ENCODE measurements around the gene HNRNPA0.

The HNRNPA0 gene

DNA sequence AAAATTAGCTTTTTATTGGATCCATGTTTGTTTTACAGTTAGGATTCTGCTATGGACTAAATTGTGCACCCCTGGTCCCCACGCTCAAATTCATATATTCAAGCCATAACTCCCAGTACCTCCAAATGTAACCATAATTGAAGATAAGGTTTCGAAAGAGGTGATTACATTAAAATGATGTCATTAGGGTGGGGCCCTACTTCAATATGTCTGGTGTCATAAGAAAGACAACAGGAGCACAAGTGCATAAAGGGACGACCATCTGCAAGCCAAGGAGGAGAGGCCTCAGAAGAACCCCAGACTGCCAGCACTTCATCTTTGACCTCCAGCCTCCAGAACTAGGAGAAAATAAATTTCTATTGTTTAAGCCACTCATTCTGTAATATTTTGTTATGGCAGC is 7.4 kb upstream of the HNRNPA0 start:
- TF ChIP-seq, protein P1, sequence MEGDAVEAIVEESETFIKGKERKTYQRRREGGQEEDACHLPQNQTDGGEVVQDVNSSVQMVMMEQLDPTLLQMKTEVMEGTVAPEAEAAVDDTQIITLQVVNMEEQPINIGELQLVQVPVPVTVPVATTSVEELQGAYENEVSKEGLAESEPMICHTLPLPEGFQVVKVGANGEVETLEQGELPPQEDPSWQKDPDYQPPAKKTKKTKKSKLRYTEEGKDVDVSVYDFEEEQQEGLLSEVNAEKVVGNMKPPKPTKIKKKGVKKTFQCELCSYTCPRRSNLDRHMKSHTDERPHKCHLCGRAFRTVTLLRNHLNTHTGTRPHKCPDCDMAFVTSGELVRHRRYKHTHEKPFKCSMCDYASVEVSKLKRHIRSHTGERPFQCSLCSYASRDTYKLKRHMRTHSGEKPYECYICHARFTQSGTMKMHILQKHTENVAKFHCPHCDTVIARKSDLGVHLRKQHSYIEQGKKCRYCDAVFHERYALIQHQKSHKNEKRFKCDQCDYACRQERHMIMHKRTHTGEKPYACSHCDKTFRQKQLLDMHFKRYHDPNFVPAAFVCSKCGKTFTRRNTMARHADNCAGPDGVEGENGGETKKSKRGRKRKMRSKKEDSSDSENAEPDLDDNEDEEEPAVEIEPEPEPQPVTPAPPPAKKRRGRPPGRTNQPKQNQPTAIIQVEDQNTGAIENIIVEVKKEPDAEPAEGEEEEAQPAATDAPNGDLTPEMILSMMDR (conservative IDR thresholded peaks at IDR 0.05; ENCODE audit: control insufficient read depth, insufficient read depth, low read depth, low read length), result no peak
- peak; percentile 14 for DNase-seq (ENCODE audit: low read depth)

DNA sequence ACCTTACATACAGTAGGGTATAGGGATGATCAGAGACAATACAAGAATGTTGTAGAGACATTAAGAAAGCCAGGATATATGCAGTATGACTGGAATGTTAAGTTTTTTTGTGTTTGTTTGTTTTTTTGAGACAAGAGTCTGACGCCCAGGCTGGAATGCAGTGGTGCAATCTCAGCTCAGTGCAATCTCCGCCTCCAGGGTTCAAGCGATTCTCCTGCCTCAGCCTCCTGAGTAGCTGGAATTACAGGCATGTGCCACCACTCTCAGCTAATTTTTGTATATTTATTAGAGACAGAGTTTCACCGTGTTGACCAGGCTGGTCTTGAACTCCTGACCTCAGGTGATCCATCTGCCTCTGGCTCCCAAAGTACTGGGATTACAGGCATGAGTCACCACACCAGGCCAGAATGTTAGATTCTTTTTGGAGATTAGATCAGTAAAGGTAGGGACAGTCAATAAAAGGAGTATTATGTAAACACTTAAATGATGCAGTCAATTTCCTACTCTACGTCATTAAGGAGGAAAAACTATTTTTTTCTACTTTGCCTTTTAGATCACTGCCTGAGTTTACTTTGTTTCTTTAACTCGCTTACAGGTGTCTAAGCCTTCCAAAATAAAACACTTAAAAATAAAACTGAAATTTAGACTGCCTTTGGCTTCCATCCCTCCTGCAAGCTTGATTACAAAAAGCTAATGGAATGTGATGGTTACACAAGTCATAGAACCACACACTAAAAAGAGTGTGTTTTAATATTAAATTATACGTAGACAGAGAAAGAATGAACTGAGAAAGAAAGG is 6.8 kb upstream of the HNRNPA0 start:
- TF ChIP-seq, protein P1 (conservative IDR thresholded peaks at IDR 0.05; ENCODE audit: control insufficient read depth, insufficient read depth, low read depth, low read length), result no peak
- no peak for DNase-seq (ENCODE audit: low read depth)
- H3K4me3 ChIP-seq (ENCODE audit: control insufficient read depth, low read depth, low read length), result no peak overlapping the region

More for the DNA sequence above, 7.4 kb upstream of the HNRNPA0 start:
- no peak overlapping the region for H3K4me3 ChIP-seq (ENCODE audit: control insufficient read depth, low read depth, low read length)

DNA sequence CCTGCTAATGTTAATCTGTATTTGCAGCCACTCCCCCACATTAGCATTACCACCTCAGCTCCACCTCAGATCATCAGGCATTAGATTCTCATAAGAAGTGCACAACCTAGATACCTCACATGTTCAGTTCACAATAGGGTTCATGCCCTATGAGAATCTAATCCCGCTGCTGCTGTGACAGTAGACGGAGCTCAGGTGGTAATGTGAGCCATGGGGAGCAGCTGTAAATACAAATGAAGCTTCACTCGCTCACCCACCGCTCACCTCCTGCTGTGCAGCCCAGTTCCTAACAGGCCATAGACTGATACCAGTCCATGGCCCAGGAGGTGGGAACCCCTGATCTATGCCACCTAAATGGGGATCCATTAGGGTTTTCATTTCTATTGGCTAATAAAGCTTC is 6.1 kb upstream of the HNRNPA0 start:
- H3K4me3 ChIP-seq (ENCODE audit: control insufficient read depth, low read depth, low read length), result no peak overlapping the region

DNA sequence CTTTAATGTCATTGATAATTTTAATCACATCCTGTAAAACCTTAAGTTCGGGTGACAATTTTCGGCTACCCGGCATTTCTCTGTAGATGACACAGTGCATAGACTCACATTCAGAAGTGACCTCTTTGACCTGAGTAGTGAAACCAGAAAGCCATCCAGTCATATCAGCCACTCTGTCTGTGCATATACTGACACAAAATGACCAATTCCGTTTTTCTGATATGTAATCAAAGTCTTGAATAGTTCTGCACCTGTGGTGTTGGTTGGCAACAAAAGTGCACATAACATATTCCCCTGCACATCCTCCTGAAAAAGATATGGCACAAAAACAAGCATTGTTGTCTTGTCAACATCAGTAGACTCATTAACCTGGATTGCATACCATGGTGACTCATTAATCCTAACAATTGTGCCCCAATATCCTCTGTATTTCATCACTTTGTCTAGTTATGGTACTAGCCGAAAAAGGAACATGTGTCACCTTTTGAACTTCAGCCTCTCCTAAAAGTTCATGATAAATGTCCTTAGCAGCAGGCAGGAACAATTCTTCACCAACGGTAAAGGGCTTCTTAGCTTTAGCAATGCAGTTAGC is 4.6 kb upstream of the HNRNPA0 start:
- DNase-seq (ENCODE audit: low read depth), result peak; percentile 7
- no peak overlapping the region for H3K4me3 ChIP-seq (ENCODE audit: control insufficient read depth, low read depth, low read length)
- TF ChIP-seq, protein P1 (conservative IDR thresholded peaks at IDR 0.05; ENCODE audit: control insufficient read depth, insufficient read depth, low read depth, low read length), result no peak

More for the DNA sequence above, 6.1 kb upstream of the HNRNPA0 start:
- DNase-seq (ENCODE audit: low read depth), result no peak
- TF ChIP-seq, protein P1 (conservative IDR thresholded peaks at IDR 0.05; ENCODE audit: control insufficient read depth, insufficient read depth, low read depth, low read length), result no peak

DNA sequence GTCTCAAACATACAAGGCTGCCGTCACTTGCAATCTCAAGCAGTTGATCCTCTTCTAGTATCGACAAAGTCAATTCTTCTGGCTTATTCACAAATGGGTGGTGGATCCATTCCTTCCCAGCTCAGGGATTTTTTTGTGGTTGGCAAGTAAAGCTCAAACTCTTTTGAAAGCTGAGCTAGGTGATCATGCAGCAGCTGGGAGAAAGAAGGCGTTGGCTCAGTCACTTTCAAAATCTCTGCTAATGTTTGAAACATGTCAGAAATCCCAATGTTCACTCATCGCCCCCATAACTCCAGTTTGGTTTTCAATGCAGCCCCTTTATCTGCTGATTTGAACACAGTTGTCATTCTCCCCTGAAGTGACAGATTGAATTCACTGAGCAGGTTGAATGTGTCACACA is 4.0 kb upstream of the HNRNPA0 start:
- TF ChIP-seq, protein P1 (conservative IDR thresholded peaks at IDR 0.05; ENCODE audit: control insufficient read depth, insufficient read depth, low read depth, low read length), result no peak
- no peak for DNase-seq (ENCODE audit: low read depth)
- H3K4me3 ChIP-seq (ENCODE audit: control insufficient read depth, low read depth, low read length), result no peak overlapping the region

DNA sequence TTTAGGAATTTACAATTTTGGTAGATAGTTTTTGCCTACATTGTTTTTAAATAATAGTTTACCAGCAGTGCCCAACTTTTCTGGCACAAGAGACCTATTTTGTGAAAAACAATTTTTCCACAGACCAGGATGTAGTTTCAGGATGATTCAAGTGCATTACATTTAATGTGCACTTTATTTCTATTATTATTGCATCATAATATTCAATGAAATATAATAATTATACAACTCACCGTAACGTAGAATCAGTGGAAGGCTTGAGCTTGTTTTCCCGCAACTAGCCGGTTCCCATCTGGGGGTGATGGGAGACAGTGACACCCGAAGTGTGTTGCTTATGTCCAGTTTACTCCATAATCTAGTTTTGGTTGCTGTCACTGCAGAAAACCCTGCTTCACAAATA is 3.5 kb upstream of the HNRNPA0 start:
- no peak for DNase-seq (ENCODE audit: low read depth)
- H3K4me3 ChIP-seq (ENCODE audit: control insufficient read depth, low read depth, low read length), result no peak overlapping the region
- TF ChIP-seq, protein P1 (conservative IDR thresholded peaks at IDR 0.05; ENCODE audit: control insufficient read depth, insufficient read depth, low read depth, low read length), result no peak
